ENCODE data around the gene ALDOA. TPM values are rescaled to one million over a fixed set of nuclear protein-coding genes. Genes with fewer than 3 reads are reported as not detected.

ALDOA gene
- total and polyA plus RNA-seq, 9 of the 15 experiments (the other 6 are each of a cell fraction or from before 2014, with no cell fraction given), result 311 to 2,224 (median 1,293) TPM

GRCh38 chr16:30063893-30064728, 1.4 kb upstream of the ALDOA start (continued):
- TF ChIP-seq, protein P1, sequence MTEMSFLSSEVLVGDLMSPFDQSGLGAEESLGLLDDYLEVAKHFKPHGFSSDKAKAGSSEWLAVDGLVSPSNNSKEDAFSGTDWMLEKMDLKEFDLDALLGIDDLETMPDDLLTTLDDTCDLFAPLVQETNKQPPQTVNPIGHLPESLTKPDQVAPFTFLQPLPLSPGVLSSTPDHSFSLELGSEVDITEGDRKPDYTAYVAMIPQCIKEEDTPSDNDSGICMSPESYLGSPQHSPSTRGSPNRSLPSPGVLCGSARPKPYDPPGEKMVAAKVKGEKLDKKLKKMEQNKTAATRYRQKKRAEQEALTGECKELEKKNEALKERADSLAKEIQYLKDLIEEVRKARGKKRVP (CRISPR knock-in tag; IDR thresholded peaks at IDR 0.05), result no peak
- TF ChIP-seq POLR2AphosphoS2 (IDR thresholded peaks at IDR 0.05; ENCODE audit: low read length), result 0 out of 2 replicates have a peak, but pooled peaks have one; percentile 61
- peak; percentile 98 for TF ChIP-seq ZNF263 (CRISPR knock-in tag; IDR thresholded peaks at IDR 0.05; ENCODE audit: borderline replicate concordance)
- TF ChIP-seq, protein P2, sequence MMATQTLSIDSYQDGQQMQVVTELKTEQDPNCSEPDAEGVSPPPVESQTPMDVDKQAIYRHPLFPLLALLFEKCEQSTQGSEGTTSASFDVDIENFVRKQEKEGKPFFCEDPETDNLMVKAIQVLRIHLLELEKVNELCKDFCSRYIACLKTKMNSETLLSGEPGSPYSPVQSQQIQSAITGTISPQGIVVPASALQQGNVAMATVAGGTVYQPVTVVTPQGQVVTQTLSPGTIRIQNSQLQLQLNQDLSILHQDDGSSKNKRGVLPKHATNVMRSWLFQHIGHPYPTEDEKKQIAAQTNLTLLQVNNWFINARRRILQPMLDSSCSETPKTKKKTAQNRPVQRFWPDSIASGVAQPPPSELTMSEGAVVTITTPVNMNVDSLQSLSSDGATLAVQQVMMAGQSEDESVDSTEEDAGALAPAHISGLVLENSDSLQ (IDR thresholded peaks at IDR 0.05), result peak; percentile 47; the same call in 1 of the 2 replicates
- TF ChIP-seq RNF2 (IDR thresholded peaks at IDR 0.05), result no peak
- no peak for TF ChIP-seq NCOA4 (IDR thresholded peaks at IDR 0.05; ENCODE audit: partially characterized antibody)
- TF ChIP-seq, protein P3, sequence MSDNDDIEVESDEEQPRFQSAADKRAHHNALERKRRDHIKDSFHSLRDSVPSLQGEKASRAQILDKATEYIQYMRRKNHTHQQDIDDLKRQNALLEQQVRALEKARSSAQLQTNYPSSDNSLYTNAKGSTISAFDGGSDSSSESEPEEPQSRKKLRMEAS (CRISPR knock-in tag; IDR thresholded peaks at IDR 0.05), result no peak; the same call in 1 of the 2 replicates
- TF ChIP-seq SMARCA4 (IDR thresholded peaks at IDR 0.05), result peak; percentile 33; the same call in 1 of the 2 replicates
- no peak for TF ChIP-seq HMG20A (CRISPR knock-in tag; conservative IDR thresholded peaks at IDR 0.05)
- TF ChIP-seq ZNF449 (CRISPR knock-in tag; IDR thresholded peaks at IDR 0.05), result no peak
- TF ChIP-seq TCF3 (CRISPR knock-in tag; IDR thresholded peaks at IDR 0.05), result no peak
- no peak for TF ChIP-seq RBM17 (IDR thresholded peaks at IDR 0.05; ENCODE audit: borderline replicate concordance, low read depth, low read length)
- TF ChIP-seq NR2C2 (CRISPR knock-in tag; IDR thresholded peaks at IDR 0.05), result no peak; the same call in 1 of the 2 replicates
- TF ChIP-seq NR2C2 (tag; IDR thresholded peaks at IDR 0.05), result peak; percentile 70
- no peak; the same call in 1 of the 2 replicates for TF ChIP-seq ZFX (CRISPR knock-in tag; IDR thresholded peaks at IDR 0.05)
- TF ChIP-seq TRIM25 (IDR thresholded peaks at IDR 0.05; ENCODE audit: borderline replicate concordance), result no peak
- no peak for TF ChIP-seq NR3C1 (CRISPR knock-in tag; IDR thresholded peaks at IDR 0.05)
- TF ChIP-seq ZNF589 (CRISPR knock-in tag; IDR thresholded peaks at IDR 0.05; ENCODE audit: low read depth), result 0 out of 2 replicates have a peak, but pooled peaks have one; percentile 52
- TF ChIP-seq, protein P4, sequence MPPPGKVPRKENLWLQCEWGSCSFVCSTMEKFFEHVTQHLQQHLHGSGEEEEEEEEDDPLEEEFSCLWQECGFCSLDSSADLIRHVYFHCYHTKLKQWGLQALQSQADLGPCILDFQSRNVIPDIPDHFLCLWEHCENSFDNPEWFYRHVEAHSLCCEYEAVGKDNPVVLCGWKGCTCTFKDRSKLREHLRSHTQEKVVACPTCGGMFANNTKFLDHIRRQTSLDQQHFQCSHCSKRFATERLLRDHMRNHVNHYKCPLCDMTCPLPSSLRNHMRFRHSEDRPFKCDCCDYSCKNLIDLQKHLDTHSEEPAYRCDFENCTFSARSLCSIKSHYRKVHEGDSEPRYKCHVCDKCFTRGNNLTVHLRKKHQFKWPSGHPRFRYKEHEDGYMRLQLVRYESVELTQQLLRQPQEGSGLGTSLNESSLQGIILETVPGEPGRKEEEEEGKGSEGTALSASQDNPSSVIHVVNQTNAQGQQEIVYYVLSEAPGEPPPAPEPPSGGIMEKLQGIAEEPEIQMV (tag; conservative IDR thresholded peaks at IDR 0.05; ENCODE audit: low read depth), result no peak
- TF ChIP-seq TBP (optimal IDR thresholded peaks at IDR 0.05; ENCODE audit: low read depth, low read length), result peak; percentile 44
- peak in 1 of 2 experiments; percentile 4; a peak in 1 of 4 replicates for TF ChIP-seq RCOR1 (IDR thresholded peaks at IDR 0.05; ENCODE audit: borderline replicate concordance in 1 of 2, low read depth in 2 of 2, low read length in 2 of 2)

All from K562 (cell line).